Activated T-cell treated with anti-CD3 and anti-CD28 coated beads for 4 hours (primary cell): ENCODE data around the gene SLC25A29.

Source experiments
- DNase-seq: peaks from one replicate; pipeline ENCODE4 v3.0.0-alpha.2; 2020

SLC25A29 gene

GRCh38 chr14:100279133-100279532 is 27.1 kb downstream of the SLC25A29 start:
- no peak for DNase-seq

DNA sequence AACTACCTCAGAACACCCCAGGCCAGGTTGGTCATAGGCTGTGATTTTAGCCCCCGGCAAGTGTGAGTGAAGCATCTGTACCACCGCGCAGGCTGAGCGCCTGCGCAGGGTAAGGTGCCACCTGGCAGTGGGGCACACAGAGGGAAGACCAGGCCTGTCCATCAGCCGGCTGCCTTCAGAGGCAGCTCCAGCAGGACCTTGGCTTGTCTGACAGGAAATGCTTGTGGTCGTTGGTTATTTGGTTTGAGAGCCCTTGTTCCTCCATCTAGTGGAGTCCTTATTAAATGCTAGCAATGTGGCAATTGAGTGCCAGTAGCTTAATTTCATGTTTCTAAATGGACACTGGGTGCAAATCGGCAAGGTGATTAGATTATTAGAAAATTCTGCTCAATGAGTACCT is 27.5 kb downstream of the SLC25A29 start:
- DNase-seq = no peak

GRCh38 chr14:100275214-100275613 is 31.0 kb downstream of the SLC25A29 start:
- no peak for DNase-seq

GRCh38 chr14:100274250-100274649 is 32.0 kb downstream of the SLC25A29 start:
- DNase-seq = no peak

DNA sequence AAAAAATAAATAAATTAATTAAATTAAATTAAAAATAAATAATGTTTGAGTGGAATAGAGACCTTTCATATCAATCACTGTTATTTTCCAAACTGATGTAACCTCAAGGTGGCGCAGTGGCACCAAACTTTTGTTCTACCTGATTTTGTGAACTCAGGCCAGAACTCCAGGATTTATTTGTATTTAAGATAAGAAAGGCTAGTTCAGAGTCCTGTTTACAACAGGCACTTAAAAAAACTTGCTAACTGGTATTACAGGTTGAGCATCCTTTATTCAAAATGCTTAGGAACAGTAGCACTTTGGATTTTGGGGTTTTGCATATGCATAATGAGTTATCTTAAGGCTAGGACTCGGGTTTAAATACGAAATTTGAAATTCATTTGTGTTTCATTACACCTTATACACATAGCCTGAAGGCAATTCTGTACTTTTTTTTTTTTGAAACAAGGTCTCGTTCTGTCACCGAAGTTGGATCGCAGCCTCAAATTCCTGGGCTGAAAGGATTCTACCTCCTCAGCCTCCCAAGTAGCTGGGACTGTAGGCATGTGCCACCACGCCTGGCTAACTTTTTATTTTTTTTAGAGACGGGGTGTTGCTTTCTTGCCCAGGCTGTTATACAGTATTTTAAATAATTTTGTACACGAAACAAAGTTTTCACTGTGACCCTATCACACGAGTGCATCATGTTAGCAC is 34.9 kb downstream of the SLC25A29 start:
- peak; percentile 14 for DNase-seq

GRCh38 chr14:100268591-100269207 is 37.5 kb downstream of the SLC25A29 start:
- DNase-seq = no peak

DNA sequence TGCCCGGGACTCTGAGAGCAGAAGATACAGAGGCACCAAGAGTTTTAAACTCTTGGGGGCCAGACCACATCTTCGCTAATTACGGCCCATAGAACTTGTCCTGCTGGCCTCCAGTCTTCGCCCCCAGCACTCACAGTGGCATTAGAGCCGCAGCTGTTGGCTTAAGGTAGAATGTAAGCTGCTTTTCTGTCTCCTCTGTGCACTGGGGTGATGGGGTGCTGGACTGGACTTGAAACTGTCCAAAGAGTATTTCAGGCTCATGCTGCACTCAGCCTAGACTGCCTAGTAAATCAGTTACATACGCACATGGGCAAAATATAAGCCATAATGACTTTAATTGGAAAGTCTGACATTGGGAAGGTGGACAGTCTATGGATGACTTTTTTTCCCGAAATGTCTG is 38.3 kb downstream of the SLC25A29 start:
- no peak for DNase-seq

- no peak for DNase-seq
Measured at GRCh38 chr14:100263141-100263540, 43.1 kb downstream of the SLC25A29 start.

GRCh38 chr14:100262545-100262944 is 43.7 kb downstream of the SLC25A29 start:
- no peak for DNase-seq

DNA sequence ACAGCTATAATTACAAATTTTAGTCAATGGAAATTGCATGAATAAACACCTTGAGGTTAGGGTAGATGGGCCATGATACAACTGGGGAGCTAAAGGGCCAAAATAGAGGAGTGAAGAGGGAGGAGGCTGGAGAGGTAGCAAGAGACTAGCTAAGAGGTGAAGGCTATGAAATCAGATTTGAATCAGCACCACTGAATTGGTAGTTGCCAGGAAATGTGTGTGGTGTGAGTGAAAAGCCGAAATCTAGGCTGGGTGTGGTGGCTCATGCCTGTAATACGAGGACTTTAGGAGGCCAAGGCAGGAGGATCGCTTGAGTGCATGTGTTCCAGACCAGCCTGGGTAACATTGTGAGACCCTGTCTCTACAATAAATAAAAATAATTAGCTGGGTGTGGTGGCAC is 44.6 kb downstream of the SLC25A29 start:
- no peak for DNase-seq

DNA sequence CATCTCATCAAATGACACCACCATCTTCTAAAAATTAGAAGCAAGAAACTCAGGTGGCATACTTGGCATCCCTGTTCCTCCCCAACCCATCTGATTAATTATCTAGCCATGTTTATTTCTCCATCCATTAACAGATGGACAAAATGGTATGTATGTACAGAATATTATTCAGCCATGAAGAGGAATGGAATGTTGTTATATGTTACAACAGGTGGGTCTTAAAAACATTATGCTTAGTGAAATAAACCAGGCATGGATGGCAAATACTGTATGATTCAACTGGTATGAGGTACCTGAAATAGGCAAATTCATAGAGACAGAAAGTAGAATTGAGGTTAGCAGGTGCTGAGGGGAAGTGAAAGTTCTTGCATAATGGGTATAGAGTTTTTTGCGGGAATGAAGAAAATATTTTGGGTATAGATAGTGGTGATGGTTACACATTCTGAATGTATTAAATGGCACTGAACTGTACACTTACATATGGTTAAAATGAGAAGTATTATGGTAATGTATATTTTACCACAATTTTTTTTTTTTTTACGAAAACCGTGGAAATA is 49.8 kb downstream of the SLC25A29 start:
- DNase-seq = no peak

DNA sequence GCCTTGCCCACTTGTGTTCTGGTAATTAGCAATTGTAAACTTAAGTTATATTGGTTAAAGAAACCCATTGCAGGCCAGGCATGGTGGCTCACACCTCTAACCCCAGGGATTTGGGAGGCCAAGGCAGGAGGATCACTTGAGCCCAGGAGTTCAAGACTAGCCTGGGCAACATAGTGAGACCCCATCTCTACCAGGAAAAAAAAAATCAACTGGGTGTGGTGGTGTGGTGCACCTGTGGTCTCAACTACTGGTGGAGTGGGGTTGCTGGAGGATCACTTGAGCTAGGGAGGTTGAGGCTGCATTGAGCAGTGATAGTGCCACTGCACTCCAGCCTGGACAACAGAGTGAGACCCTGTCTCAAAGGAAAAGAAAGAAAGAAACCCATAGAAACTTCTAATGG is 53.6 kb downstream of the SLC25A29 start:
- DNase-seq = no peak

GRCh38 chr14:100250732-100251465 is 55.3 kb downstream of the SLC25A29 start:
- no peak for DNase-seq

- no peak for DNase-seq
Measured at GRCh38 chr14:100246809-100247428, 59.3 kb downstream of the SLC25A29 start.

DNA sequence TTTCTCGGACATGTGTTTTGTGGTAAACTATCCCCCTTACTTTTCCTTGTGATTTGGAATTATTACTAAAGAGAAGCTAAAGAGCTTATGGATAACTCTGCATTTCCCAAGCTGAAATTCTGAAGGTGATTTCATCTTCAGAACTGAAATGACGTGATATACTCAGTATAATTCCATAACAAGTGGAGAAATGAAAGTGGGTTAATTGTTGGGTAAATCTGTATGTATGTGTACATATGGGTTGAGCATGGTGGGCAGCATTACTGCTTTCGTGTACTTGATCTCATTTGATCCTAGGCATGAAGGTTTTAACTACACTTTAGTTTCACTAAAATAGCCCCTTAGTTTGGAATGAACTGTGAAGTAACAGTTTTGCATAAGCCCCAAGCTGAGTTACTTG is 63.2 kb downstream of the SLC25A29 start:
- no peak for DNase-seq

DNA sequence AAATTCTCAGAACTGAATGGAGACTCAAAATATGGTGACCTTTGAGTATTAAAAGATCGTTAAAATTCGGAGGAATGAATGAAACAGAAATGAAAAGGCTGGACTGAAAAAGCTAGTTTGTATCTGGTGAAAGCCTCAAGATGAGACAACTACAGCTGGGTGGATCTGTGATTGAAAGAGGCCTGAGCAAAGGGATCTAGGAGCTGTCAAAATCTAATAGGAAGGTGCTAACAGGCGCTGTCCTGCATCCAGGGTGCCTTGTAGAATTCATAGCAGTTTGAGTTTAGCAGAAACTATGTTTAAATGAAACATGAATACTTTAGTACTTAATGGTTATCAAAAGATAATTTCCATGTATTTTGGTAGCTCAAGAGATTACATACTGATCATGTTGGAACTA is 65.0 kb downstream of the SLC25A29 start:
- no peak for DNase-seq
